ENCODE data around the gene ITPA. TPM values are rescaled to one million over a fixed set of nuclear protein-coding genes. Genes with fewer than 3 reads are reported as not detected.

Gene ITPA
- total RNA-seq = 35.2 and 40.1 TPM in 2 replicates

GRCh38 chr20:3209257-3209945 is at the start of gene ITPA:
ITPA (plus strand) TSS chr20:3209498; CDS start chr20:3209552, 54 bp downstream.

GRCh38 chr20:3172933-3173609 is 36.2 kb upstream of the ITPA start, which contains the start of gene LZTS3:
LZTS3 (minus strand) TSS chr20:3173549; CDS start chr20:3167163, 6,386 bp downstream.

GRCh38 chr20:3204124-3204794 is 5.0 kb upstream of the ITPA start, which contains the start of gene DDRGK1:
DDRGK1 (minus strand) TSS chr20:3204682; CDS start chr20:3204627, 55 bp downstream.

GRCh38 chr20:3239026-3239866 is 29.9 kb downstream of the ITPA start, which contains the start of gene SLC4A11:
SLC4A11 (minus strand) TSS chr20:3239190; CDS start chr20:3239137, 53 bp downstream.

Other genes starting within 250 kb of the ITPA start
- not detected in 2 replicates for gene GNRH2, start 165.9 kb upstream of the ITPA start, total RNA-seq
- gene MRPS26, start 163.4 kb upstream of the ITPA start, total RNA-seq = 69.5 and 77.8 TPM in 2 replicates
- not detected in 2 replicates for gene OXT, start 137.9 kb upstream of the ITPA start, total RNA-seq
- gene AVP, start 124.8 kb upstream of the ITPA start, total RNA-seq = not detected in 2 replicates
- 11.3 and 13.3 TPM in 2 replicates for gene FASTKD5, start 49.6 kb upstream of the ITPA start, total RNA-seq
- gene UBOX5, start 49.6 kb upstream of the ITPA start, total RNA-seq = 1.9 and 2.6 TPM in 2 replicates
- 8.5 and 14.9 TPM in 2 replicates for gene LZTS3, start 35.9 kb upstream of the ITPA start, total RNA-seq
- 32.8 and 41.4 TPM in 2 replicates for gene DDRGK1, start 4.8 kb upstream of the ITPA start, total RNA-seq
- gene SLC4A11, start 29.7 kb downstream of the ITPA start, total RNA-seq = 3.0 and 3.1 TPM in 2 replicates
- gene DNAAF9, start 198.2 kb downstream of the ITPA start, total RNA-seq = 6.8 and 7.2 TPM in 2 replicates